VCaP (cell line): Measurements from ENCODE around the gene ROBO3.

Experiments used
- H3K27ac ChIP-seq: fragments of 450-650 bp; 2 replicates; pipeline ENCODE4 v1.5.1; 2017
- CTCF ChIP-seq: fragments of 450-650 bp; conservative IDR thresholded peaks from 2 replicates; pipeline ENCODE4 v1.5.1; 2017; ENCODE audit warnings: mild to moderate bottlenecking, moderate library complexity

Gene ROBO3

GRCh38 chr11:124882339-124883071 is 17.3 kb downstream of the ROBO3 start:
- TF ChIP-seq CTCF, result no peak
- H3K27ac ChIP-seq, result peak overlapping the region; percentile 80

- no peak overlapping the region; the same call in 1 of the 2 replicates for H3K27ac ChIP-seq
- no peak for TF ChIP-seq CTCF
These were observed 19.1 kb downstream of the ROBO3 start for GRCh38 chr11:124884340-124884739.

GRCh38 chr11:124884869-124885479 is 19.7 kb downstream of the ROBO3 start:
- H3K27ac ChIP-seq, result no peak overlapping the region; the same call in 1 of the 2 replicates
- no peak for TF ChIP-seq CTCF

- H3K27ac ChIP-seq, result no peak overlapping the region
- no peak for TF ChIP-seq CTCF
These were observed 21.2 kb downstream of the ROBO3 start for GRCh38 chr11:124886476-124886875.

- no peak overlapping the region for H3K27ac ChIP-seq
- TF ChIP-seq CTCF, result no peak
These were observed 21.9 kb downstream of the ROBO3 start for GRCh38 chr11:124886978-124887666.

- TF ChIP-seq CTCF, result no peak
These were observed 22.4 kb downstream of the ROBO3 start for GRCh38 chr11:124887667-124888013.

More at GRCh38 chr11:124887667-124888013, 22.4 kb downstream of the ROBO3 start:
- H3K27ac ChIP-seq, result no peak overlapping the region
